ENCODE results near the gene JMJD8. TPM values are rescaled to one million over a fixed set of nuclear protein-coding genes. Genes with fewer than 3 reads are reported as not detected.

The JMJD8 gene
- total and polyA plus RNA-seq, 9 of the 15 experiments (the other 6 are each of a cell fraction or from before 2014, with no cell fraction given): 1.2 to 50.6 (median 29.3) TPM

- TF ChIP-seq, protein P1, sequence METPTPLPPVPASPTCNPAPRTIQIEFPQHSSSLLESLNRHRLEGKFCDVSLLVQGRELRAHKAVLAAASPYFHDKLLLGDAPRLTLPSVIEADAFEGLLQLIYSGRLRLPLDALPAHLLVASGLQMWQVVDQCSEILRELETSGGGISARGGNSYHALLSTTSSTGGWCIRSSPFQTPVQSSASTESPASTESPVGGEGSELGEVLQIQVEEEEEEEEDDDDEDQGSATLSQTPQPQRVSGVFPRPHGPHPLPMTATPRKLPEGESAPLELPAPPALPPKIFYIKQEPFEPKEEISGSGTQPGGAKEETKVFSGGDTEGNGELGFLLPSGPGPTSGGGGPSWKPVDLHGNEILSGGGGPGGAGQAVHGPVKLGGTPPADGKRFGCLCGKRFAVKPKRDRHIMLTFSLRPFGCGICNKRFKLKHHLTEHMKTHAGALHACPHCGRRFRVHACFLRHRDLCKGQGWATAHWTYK (CRISPR knock-in tag; IDR thresholded peaks at IDR 0.05): no peak
- TF ChIP-seq, protein P2, sequence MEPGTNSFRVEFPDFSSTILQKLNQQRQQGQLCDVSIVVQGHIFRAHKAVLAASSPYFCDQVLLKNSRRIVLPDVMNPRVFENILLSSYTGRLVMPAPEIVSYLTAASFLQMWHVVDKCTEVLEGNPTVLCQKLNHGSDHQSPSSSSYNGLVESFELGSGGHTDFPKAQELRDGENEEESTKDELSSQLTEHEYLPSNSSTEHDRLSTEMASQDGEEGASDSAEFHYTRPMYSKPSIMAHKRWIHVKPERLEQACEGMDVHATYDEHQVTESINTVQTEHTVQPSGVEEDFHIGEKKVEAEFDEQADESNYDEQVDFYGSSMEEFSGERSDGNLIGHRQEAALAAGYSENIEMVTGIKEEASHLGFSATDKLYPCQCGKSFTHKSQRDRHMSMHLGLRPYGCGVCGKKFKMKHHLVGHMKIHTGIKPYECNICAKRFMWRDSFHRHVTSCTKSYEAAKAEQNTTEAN (CRISPR knock-in tag; IDR thresholded peaks at IDR 0.05): no peak
- TF ChIP-seq, protein P3, sequence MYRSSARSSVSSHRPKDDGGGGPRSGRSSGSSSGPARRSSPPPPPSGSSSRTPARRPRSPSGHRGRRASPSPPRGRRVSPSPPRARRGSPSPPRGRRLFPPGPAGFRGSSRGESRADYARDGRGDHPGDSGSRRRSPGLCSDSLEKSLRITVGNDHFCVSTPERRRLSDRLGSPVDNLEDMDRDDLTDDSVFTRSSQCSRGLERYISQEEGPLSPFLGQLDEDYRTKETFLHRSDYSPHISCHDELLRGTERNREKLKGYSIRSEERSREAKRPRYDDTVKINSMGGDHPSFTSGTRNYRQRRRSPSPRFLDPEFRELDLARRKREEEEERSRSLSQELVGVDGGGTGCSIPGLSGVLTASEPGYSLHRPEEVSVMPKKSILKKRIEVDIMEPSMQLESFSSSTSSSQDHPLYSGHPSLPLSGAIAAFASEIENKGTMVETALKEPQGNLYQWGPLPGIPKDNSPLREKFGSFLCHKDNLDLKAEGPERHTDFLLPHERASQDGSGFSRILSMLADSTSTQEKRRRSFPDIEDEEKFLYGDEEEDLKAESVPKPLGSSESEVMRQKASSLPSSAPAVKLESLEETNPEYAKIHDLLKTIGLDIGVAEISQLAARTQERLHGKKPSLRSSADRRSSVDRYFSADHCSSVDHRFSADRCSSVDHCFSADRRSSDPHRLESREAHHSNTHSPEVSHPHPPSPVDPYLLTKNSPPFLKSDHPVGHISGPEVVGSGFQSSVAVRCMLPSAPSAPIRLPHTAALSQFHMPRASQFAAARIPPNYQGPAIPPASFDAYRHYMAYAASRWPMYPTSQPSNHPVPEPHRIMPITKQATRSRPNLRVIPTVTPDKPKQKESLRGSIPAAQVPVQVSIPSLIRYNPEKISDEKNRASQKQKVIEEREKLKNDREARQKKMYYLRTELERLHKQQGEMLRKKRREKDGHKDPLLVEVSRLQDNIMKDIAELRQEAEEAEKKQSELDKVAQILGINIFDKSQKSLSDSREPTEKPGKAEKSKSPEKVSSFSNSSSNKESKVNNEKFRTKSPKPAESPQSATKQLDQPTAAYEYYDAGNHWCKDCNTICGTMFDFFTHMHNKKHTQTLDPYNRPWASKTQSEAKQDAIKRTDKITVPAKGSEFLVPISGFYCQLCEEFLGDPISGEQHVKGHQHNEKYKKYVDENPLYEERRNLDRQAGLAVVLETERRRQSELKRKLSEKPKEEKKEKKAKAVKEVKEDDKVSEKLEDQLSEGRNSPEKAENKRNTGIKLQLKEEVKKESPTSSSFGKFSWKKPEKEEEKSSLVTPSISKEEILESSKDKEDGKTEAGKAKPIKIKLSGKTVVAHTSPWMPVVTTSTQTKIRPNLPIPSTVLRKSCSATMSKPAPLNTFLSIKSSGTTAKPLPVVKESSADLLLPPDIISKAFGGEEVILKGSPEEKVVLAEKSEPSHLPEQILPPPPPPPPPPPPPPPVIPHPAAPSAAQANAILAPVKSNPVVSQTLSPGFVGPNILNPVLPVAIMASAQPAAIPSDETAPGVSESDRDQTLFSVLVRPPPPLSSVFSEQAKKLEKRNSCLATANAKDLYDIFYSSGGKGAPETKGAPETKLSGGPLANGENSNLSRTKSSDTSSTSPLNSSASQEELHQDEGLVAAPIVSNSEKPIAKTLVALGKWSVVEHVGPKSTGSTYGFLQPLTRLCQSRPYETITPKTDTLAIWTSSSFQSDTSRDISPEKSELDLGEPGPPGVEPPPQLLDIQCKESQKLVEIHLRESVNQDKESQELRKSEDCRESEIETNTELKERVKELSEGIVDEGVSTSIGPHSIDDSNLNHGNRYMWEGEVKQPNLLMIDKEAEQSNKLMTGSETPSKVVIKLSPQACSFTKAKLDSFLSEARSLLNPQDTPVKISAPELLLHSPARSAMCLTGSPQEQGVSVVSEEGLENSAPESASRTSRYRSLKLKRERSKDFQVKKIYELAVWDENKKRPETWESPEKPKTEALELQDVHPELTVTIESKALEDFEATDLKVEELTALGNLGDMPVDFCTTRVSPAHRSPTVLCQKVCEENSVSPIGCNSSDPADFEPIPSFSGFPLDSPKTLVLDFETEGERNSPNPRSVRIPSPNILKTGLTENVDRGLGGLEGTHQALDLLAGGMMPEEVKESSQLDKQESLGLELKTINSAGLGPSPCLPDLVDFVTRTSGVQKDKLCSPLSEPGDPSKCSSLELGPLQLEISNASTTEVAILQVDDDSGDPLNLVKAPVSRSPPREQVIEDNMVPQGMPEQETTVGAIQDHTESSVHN (IDR thresholded peaks at IDR 0.05; ENCODE audit: borderline replicate concordance in 1 of 2, low read depth in 1 of 2): no peak
- TF ChIP-seq PTRF (tag; IDR thresholded peaks at IDR 0.05) (no peak), CBFA2T2 (conservative IDR thresholded peaks at IDR 0.05) (no peak), SAFB2 (IDR thresholded peaks at IDR 0.05; ENCODE audit: borderline replicate concordance, low read depth, low read length, severe bottlenecking) (no peak), GTF2F1 (IDR thresholded peaks at IDR 0.05; ENCODE audit: low read depth, low read length) (no peak), RBM25 (IDR thresholded peaks at IDR 0.05; ENCODE audit: low read depth, low read length, severe bottlenecking) (no peak), SMAD2 (IDR thresholded peaks at IDR 0.05; ENCODE audit: low read depth, low read length) (no peak), RBM39 (optimal IDR thresholded peaks at IDR 0.05; ENCODE audit: low read depth, low read length) (no peak), ARID1B (IDR thresholded peaks at IDR 0.05) (peak; percentile 44; the same call in 1 of the 2 replicates), E2F1 (CRISPR knock-in tag; IDR thresholded peaks at IDR 0.05) (no peak), ZNF764 (CRISPR knock-in tag; IDR thresholded peaks at IDR 0.05; ENCODE audit: low read depth) (no peak), SMAD1 (IDR thresholded peaks at IDR 0.05; ENCODE audit: low read depth, low read length, partially characterized antibody) (no peak), KDM2B (CRISPR knock-in tag; IDR thresholded peaks at IDR 0.05) (no peak), JUN (IDR thresholded peaks at IDR 0.05; ENCODE audit: borderline replicate concordance, low read depth, low read length) (no peak), JUN (CRISPR knock-in tag; IDR thresholded peaks at IDR 0.05; ENCODE audit: borderline replicate concordance) (no peak)
These were observed 36.4 kb upstream of the JMJD8 start (continued) for GRCh38 chr16:720447-720989.

Data from K562 (cell line).